GM21576 (cell line): ENCODE measurements around the gene SIRT4.

Source experiments
- ATAC-seq: cut with Tn5 transposase; IDR thresholded peaks from one replicate; pipeline ENCODE4 v1.9.1; 2021; ENCODE audit warnings: mild to moderate bottlenecking, moderate library complexity; ENCODE audit not compliant: unreplicated experiment

Gene SIRT4

DNA sequence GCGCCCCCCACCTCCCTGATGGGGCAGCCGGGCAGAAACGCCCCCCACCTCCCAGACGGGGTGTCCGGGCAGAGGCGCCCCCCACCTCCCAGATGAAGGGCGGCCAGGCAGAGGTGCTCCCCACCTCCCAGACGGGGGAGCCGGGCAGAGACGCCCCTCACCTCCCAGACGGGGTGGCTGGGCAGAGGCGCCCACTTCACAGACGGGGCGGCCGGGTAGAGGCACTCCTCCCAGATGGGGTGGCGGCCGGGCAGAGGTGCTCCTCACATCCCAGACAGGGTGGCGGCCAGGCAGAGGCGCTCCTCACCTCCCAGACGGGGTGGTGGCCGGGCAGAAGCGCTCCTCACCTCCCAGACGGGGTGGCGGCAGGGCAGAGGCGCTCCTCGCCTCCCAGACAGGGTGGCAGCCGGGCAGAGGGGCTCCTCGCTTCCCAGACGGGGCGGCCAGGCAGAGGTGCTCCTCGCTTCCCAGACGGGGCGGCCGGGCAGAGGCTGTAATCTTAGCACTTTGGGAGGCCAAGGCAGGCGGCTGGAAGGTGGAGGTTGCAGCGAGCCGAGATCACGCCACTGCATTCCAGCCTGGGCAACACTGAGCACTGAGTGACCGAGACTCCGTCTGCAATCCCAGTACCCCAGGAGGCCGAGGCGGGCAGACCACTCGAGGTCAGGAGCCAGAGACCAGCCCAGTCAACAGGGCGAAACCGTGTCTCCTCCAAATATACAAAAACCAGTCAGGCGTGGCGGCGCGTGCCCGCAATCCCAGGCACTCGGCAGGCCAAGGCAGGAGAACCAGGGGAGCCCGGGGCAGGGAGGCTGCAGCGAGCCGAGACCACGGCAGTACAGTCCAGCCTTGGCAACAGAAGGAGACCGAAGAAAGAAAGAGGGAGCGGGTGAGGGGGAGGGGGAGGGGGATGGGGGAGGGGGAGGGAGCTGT, 23.7 kb upstream of the SIRT4 start:
- no peak for ATAC-seq

DNA sequence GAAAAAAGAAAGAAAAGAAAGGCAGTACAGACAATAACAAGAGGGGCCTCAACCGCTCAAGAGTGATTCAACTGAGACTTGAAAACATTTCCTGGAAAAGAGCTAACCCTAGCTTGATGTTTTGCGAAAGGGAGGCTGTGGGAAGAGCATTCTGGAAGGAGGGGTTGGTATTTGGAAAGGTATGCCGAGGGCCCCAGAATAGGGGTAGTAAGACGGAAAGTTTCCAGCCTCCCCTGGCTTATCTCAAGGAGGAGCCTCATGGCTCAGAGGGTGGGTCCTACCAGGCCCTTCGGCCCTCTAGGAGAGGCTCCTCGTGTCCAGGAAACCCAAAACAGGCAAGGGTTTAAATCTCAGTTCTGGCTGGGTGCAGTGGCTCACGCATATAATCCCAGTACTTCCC, 18.8 kb upstream of the SIRT4 start:
- no peak for ATAC-seq

GRCh38 chr12:120284381-120284780, 17.7 kb upstream of the SIRT4 start:
- no peak for ATAC-seq

DNA sequence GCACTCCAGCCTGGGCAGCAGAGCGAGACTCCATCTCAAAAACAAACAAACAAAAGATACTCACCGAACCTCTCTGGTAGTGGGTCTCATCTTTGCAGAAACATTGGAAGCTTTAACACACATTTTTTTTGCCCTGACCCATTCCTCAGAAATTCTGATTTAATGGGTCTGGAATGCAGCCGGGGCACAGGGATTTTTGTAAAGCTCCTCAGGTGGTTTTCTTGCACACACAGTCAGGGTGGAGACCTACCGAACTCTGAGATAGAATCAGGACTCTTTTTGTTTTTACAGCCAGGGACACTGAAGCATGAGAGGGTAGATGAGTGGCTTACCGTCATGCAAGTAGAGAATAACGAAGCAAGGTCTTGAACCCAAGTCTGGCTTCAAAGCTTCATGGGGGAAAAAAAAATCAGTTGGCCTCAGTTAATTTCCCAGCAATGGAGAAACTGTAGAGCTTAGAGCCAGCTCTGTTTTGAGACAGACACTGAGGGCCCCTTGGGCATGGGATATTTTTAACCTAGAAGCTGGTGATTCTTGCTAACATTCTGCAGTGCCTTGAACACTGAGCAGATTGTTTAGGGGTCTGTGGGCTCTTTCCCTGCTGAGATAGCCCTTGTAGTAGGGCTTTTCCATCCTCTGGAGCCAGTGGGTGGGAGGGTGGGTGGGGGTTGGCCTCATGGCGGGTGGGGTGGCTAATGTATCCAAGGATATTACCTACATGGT, 15.2 kb upstream of the SIRT4 start:
- ATAC-seq = no peak

DNA sequence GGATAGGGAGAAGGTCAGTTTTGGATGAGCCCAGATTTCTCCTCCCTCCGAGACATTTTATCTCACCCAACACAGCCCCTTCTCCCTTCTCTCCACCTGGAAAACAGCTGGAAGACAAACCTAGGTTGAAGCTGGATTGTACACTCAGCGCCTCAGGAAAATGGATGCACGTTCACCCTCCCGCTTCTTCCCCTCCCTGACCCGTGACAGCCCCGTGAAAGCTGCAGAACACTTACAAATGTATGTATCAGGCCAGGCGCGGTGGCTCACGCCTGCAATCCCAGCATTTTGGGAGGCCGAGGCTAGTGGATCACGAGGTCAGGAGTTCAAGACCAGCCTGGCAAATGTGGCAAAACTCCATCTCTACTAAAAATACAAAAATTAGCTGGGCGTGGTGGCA, 14.6 kb upstream of the SIRT4 start:
- ATAC-seq = no peak

- no peak for ATAC-seq
These were observed 11.4 kb upstream of the SIRT4 start for GRCh38 chr12:120290609-120291305.

DNA sequence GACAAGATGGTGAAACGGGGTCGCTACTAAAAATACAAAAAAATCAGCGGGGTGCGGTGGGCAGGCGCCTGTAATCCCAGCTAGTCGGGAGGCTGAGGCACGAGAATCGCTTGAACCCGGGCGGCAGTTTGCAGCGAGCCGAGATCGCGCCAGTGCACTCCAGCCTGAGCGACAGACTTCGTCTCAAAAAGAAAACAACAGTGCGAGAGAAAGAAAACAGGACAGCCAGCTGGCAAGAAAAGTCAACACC, 9.8 kb upstream of the SIRT4 start:
- ATAC-seq = peak; percentile 2

DNA sequence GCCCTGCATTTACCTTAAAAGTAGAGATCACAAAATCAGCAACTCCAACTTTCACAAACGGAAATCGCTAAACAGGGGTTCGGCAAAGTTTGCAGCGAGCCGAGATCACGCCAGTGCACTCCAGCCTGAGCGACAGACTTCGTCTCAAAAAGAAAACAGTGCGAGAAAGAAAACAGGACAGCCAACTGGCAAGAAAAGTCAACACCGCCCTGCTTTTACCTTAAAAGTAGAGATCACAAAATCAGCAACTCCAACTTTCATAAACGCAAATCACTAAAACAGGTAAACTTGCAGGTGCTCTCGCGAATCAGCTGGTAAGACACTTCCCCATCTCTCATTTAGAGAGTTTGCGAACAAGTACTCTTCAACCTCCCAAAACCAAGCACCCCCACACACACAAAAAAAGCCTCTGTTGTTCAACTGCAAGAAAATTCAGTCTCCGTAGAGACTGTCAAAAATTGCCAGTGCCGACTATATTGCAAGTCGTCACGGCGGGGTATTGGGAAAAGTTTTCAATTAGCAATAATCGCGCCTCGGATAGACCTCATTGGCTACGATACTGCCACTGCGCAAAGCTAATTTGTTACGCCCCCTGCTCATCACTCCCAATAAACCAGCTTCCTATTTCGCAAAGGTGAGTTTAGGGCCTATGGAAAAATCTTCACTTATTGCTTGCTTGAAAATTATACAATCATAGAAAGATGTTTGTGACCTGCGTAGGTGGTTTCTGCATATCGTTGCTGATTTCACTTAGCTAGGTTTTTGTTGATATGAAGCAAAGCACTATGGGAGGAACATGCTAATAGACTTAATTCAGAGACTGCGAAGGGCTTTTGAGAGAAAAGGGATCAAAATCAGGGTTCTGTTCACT, 9.2 kb upstream of the SIRT4 start, which contains the start of gene RNU4-1:
Gene RNU4-1, minus strand, starts transcription at position 577 of the 871 bp plus-strand sequence.
- peak; percentile 46 for ATAC-seq

GRCh38 chr12:120314220-120314619, 12.1 kb downstream of the SIRT4 start:
- no peak for ATAC-seq

DNA sequence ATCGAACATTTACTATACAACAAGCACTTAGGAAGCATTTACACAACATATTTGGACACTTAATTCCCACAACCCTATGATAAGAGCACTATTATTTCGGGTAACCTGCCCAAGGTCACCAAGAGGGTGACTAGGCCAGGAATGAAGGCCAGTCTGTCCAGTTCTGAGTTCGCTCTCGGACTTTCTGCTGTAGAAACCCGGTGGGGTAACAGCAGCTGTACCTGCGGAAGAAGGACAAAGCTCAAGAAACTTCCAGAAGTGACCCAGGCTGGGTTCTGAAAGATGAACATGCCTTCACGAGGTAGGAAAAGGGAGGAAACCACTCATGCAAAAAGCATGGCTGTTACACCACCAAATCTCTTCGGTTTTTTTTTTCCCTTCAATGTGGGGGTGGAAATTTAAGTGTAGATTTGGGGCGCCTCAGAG, 14.7 kb downstream of the SIRT4 start:
- ATAC-seq = no peak

DNA sequence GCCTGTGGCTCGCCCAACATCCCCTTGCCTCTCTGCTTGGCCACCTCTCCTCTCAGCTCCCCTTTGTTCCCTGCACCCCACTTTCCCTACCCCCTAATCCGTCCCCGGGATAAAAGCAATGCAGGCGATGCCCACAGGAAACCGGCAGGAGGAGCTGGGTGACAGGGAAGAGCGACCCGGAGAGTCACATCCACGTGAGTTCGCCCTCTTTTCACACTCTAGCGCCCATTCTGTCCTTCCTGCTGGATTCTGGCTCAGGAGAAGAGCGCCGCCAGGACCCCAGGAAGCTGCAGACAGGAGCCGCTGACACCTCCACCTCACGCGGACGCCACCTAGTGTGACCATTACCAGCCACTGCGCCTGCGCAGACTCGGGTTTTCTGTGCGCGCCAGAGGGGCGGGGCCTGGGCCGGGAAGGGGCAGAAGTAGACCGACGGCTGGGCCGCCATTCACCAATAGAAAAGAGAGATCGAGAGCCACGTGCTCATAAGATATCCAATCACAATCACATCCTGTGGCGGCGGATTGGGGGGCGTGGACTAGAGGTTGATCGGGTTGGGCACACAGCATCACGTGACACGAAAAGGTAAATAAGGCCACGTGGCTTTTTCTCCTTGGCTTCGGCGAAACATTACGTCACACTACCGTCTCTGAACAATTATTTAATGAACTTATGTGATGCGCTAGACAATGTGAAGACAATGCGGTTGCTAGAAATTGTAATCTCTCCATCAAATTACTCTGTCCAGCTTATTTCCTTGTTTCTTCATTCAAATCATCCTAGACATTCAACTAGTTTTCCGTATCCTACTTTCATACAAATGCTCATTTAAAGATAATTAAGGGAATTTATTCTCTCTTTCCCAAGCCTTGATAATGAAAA, 15.3 kb downstream of the SIRT4 start:
- peak; percentile 99 for ATAC-seq

DNA sequence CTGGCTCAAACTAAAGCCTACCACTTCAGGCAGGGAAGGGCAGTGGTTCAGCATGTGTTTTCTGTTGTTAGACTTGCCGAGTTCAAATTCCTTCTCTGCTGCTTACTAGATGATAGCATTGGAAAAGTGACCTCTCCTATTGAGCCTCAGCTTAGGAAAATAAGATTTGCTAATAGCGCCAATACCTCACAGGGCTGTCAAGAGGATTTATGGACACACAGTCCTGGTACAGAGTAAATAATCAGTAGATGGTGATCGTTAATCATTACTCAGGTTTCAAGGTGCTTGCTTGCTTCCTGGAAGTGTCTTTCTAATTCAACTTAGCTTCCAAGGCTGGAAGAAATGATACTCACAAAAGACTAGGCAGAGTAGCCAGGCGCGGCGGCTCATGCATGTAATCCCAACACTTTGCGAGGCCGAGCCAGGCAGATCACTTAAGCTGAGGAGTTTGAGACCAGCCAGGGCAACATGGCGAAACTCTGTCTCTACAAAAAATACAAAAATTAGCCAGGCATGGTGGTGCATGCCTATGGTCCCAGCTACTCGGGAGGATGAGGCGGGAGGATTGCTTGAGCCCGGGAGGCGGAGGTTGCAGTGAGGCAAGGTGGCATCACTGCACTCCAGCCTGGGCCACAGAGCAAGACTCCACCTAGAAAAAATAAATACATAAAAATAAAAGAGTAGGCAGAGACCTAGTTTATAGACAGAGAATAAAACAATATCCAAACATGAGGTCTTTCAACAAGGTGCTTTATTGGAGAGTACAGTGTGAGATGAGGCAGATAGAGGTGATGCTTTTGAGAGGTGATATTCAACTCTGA, 19.5 kb downstream of the SIRT4 start:
- ATAC-seq = no peak

DNA sequence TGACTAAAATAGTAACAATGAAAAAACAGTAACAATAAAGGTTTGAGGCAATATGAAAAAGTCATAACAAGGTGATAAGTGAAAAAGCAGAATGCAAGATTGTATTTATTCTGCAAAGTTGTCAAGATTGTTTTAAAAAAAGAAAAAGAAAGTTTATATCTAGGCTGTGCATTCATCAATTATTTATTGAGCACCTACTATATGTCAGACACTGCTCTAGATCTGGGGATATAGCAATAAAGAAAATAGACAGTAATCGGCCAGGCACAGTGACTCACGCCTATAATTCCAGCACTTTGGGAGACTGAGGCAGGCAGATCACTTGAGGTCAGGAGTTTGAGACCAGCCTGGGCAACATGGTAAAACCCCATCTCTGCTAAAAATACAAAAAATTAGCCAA, 21.7 kb downstream of the SIRT4 start:
- ATAC-seq = no peak

DNA sequence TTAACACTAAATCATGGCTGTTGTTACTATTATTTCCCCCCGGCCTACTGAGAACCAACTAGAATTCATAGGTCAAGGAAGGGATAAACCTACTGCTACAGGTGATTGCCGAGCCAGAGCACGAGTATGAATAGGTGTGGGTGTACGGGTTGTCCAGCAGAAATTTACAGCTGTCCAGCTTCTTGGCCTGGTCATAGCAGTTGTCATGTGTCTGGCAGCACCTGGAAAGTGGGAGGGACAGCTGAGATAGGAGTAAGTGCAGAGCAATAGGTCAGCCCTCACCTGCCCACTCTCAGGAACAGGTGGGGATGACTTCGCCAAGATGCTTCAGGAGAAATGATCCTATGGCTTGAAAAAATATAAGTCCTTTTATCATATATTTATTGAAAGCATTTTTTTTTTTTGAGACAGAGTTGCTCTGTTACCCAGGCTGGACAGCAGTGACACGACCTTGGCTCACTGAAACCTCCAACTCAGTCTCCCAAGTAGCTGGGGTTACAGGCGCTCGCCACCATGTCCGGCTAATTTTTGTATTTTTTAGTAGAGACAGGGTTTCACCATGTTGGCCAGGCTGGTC, 22.8 kb downstream of the SIRT4 start:
- no peak for ATAC-seq

DNA sequence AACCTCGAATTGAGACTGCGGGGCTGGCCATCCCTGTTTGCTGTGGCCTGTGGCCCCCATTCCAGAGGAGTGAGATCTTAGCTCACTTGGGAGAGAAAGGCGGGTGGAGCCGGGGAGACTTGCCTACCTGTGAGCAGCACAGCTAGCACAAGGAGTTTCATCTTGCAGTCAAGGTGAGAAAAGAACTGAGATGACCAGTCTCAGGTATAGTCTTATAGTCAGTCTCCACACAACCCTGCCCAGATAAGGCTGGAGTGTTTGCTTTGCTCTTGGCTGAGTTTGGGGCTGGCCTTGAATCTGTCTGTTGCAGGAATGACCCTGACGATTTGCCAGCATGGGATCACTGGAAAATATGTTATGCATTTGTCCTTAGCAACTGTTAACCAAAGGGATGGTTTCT, 25.5 kb downstream of the SIRT4 start, which contains the start of gene PLA2G1B:
Gene PLA2G1B, minus strand, starts transcription at position 187 of the 400 bp plus-strand sequence. Its CDS starts 26 bp downstream, at position 161.
- ATAC-seq = no peak

- no peak for ATAC-seq
These were observed 26.1 kb downstream of the SIRT4 start for GRCh38 chr12:120328228-120328627.

DNA sequence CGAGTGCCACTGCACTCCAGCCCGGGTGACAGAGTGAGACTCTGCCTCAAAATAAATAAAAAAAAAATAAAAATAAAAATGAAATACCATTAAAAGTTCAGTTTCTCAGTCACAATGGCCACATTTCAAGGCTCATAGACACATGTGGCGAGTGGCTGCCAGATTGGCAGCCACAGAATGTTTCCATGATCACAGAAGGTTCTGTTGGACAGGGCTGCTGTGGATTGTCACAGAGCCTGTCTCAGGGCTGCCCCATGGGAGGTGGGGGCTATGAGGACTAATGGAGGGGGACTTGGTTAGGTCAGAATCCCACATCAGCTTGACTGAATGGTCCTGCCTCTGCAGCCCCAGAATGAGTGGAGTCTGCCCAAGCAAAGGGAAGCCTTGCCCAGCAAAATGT, 29.3 kb downstream of the SIRT4 start:
- ATAC-seq = no peak

DNA sequence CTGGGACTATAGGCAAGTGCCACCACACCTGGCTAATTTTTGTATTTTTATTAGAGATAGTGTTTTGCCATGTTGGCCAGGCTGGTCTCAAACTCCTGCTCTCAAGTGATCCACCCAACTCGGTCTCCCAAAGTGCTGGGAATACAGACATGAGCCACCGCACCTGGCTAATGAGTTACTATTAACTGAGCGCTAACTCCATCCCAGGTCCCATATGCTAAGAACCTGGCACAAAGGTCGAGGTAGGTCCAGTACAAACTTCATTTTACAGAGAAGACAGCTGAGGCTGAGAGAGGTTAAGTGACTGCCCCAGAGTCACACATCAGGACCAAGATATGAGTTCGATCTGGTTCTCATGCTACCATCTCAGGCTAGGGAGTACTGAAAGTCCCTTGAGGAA, 29.9 kb downstream of the SIRT4 start:
- ATAC-seq = no peak
